T47D (cell line): Measurements from ENCODE around the gene METTL21C.

Experiments used
- DNase-seq, 2 experiments: peaks; one replicate each; pipeline versions ENCODE4 v3.0.0 to v3.0.0-alpha.2; 2011 to 2012; ENCODE audit warnings: low read depth in 1 of 2, low spot score in 1 of 2
- JUND ChIP-seq: IDR thresholded peaks from 2 replicates; pipeline ENCODE4 v1.6.1; 2012; ENCODE audit warnings: low read depth
- in situ Hi-C: cut with HindIII; loops from 2 replicates; pipeline ENCODE4 v1.10.0; 2016; ENCODE audit warnings: low sequenced_read_pairs, low pct_unique_long_range_greater_than_20kb

METTL21C gene

DNA sequence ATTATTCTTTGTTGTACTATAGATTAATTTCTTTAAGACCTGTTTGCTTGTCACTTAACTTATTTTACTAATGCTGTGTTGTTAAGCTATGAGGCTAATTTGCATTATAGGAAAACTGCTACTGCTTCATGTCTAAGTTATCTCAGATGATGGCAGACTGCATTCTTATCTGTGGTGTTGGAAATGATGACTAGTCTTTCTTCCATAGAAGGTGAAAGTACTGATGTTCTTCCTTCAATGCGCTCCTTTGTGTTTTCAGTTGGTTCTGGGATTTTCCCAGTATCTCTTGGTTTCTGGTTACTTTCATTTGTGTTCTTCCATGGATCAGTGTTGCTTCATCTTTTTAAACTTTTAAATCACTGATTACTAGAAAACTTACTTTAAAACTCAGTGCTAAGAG lies 51.2 kb downstream of the METTL21C start:
- in situ Hi-C loops = no loop called here
- no peak for TF ChIP-seq JUND
- DNase-seq = no peak

DNA sequence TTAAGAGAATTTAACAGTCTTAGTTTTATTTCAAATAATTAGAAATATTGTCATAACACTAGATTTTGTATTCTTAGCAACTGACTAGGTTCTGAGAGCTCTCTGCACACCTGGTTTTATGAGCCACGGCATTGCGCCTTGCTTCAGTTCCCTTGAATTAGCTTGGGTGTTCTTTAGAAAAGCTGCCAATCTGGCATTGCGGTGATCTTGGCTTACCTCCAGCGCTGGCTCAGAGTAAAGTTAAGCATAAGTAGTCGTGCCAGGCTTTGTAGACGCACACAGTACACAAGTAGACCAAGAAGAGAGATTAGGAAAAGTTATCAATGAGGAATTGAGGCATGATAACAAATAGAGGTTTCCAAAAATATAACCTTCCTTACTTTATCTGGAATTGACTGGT lies 52.4 kb downstream of the METTL21C start:
- in situ Hi-C loops = no loop called here
- peak in 1 of 2 experiments; percentile 3 for DNase-seq
- no peak for TF ChIP-seq JUND

DNA sequence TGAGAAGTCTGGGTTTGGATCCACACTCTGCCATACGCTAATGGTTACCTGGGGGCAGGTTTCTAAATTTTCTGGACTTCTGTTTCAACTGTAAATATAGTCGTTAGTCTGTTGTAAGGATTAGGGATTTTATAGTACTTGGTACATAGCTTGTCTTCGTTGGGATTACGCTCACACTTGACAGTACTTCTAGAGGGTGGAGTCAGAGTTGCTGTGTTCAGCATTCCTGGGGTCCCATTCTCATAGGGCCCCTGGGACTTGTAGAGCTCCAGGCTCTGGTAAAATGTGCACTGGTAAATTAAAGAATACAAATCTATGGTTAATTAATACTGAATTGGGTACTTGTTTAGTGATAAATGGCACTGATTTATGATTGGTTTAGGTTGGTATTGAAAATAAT lies 52.8 kb downstream of the METTL21C start:
- in situ Hi-C loops = no loop called here
- no peak for DNase-seq
- no peak for TF ChIP-seq JUND

DNA sequence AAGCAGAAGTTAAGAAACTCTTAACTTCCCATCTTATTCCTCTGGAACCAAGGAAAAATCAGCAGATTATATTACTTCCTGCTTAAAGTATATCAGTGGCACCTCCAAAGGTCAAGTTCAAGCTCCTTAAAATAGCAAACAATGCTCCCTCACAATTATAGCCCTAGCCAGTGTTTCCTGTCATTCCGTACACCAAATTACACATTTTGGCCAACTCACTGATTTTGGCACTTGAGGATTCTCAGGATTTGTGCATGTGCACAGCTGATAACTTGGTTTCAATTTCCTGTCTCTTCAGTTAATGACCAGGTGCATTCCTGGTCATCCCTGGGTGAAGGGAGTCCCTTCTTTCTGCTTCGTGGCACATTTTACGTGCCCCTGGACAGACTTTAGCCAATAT lies 56.1 kb downstream of the METTL21C start:
- no peak for TF ChIP-seq JUND
- in situ Hi-C loops = no loop called here
- DNase-seq = no peak
